GM23338 (cell line): ENCODE measurements around the gene NTNG1.

ENCODE experiments used
- CREB1 ChIP-seq: fragments of 250-450 bp; sonication (Bioruptor Pico); IDR thresholded peaks from 2 replicates; pipeline ENCODE4 v1.5.0; 2020; ENCODE audit warnings: low read depth, mild to moderate bottlenecking, moderate library complexity
- EZH2 ChIP-seq: fragments of 200-600 bp; sonication (generic); IDR thresholded peaks from one replicate; pipeline ENCODE4 v1.8.0; 2017; ENCODE audit warnings: antibody characterized with exemption, mild to moderate bottlenecking, low read depth; ENCODE audit not compliant: unreplicated experiment
- EZH2phosphoT487 ChIP-seq: fragments of 200-600 bp; sonication (generic); IDR thresholded peaks from one replicate; pipeline ENCODE4 v1.8.1; 2018; ENCODE audit warnings: antibody characterized with exemption; ENCODE audit not compliant: unreplicated experiment
- JUNB ChIP-seq: IDR thresholded peaks from one replicate; pipeline ENCODE4 v1.6.1; 2016; ENCODE audit warnings: antibody characterized with exemption; ENCODE audit not compliant: unreplicated experiment
- POLR2AphosphoS5 ChIP-seq: IDR thresholded peaks from 2 replicates; pipeline ENCODE4 v1.6.1; 2016; ENCODE audit warnings: antibody characterized with exemption, low read depth
- REST ChIP-seq: IDR thresholded peaks from one replicate; pipeline ENCODE4 v1.6.1; 2018; ENCODE audit warnings: antibody characterized with exemption; ENCODE audit not compliant: unreplicated experiment
- TF ChIP-seq, protein P1 (sequence below), 2 experiments: fragments of 200-600 bp in 1 of 2; sonication (generic) in 1 of 2; conservative IDR thresholded peaks; 2 replicates each; pipeline versions ENCODE4 v1.5.1 to v1.6.1; 2016 to 2017; ENCODE audit warnings: antibody characterized with exemption in 2 of 2, low read depth in 2 of 2, mild to moderate bottlenecking in 2 of 2, moderate library complexity in 1 of 2

GRCh38 chr1:107363154-107363553 is 222.3 kb downstream of the NTNG1 start:
- TF ChIP-seq, protein P1, sequence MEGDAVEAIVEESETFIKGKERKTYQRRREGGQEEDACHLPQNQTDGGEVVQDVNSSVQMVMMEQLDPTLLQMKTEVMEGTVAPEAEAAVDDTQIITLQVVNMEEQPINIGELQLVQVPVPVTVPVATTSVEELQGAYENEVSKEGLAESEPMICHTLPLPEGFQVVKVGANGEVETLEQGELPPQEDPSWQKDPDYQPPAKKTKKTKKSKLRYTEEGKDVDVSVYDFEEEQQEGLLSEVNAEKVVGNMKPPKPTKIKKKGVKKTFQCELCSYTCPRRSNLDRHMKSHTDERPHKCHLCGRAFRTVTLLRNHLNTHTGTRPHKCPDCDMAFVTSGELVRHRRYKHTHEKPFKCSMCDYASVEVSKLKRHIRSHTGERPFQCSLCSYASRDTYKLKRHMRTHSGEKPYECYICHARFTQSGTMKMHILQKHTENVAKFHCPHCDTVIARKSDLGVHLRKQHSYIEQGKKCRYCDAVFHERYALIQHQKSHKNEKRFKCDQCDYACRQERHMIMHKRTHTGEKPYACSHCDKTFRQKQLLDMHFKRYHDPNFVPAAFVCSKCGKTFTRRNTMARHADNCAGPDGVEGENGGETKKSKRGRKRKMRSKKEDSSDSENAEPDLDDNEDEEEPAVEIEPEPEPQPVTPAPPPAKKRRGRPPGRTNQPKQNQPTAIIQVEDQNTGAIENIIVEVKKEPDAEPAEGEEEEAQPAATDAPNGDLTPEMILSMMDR (conservative IDR thresholded peaks at IDR 0.05; ENCODE audit: low read depth in 2 of 2): no peak
- TF ChIP-seq REST: no peak
- TF ChIP-seq EZH2: no peak
- TF ChIP-seq POLR2AphosphoS5: no peak
- TF ChIP-seq JUNB: no peak
- no peak for TF ChIP-seq EZH2phosphoT487
- TF ChIP-seq CREB1 (CRISPR knock-in tag): no peak
